Vagina (tissue), 2 donors: Measurements from ENCODE around the gene JAKMIP1.

Source experiments
- CTCF ChIP-seq, 3 experiments: fragments of 450-650 bp in 2 of 3; fragments of 200-600 bp in 1 of 3; sonication (generic) in 1 of 3; IDR thresholded peaks; one replicate each; pipeline ENCODE4 v1.5.1; 2017 to 2019; ENCODE audit warnings: antibody characterized with exemption in 3 of 3, mild to moderate bottlenecking in 2 of 3, moderate library complexity in 2 of 3
- POLR2A ChIP-seq, 2 donors: fragments of 450-650 bp; IDR thresholded peaks; one replicate each; pipeline ENCODE4 v1.6.1; 2017; ENCODE audit warnings: antibody characterized with exemption in 2 of 2, mild to moderate bottlenecking in 2 of 2, moderate library complexity in 2 of 2
- POLR2AphosphoS5 ChIP-seq, 2 donors: sonication (generic); formaldehyde crosslinking; IDR thresholded peaks; one replicate each; pipeline ENCODE4 v1.9.0; 2017; ENCODE audit warnings: antibody characterized with exemption in 2 of 2, mild to moderate bottlenecking in 2 of 2, low read depth in 1 of 2; ENCODE audit not compliant: insufficient read depth in 1 of 2

- TF ChIP-seq POLR2A (IDR thresholded peaks at IDR 0.05) (no peak), CTCF (IDR thresholded peaks at IDR 0.05) (no peak), POLR2AphosphoS5 (IDR thresholded peaks at IDR 0.05; ENCODE audit: insufficient read depth in 1 of 2, low read depth in 1 of 2) (no peak)
These were observed 93.1 kb downstream of the JAKMIP1 start for GRCh38 chr4:6107114-6107791.
